Right hindlimb (tissue), 1 donor: ENCODE measurements around the gene KDM3B.
A peak's percentile ranks its signal among the peaks of the same experiment; 100 is the strongest.
"Not testable (repeated sequence)": the region's sequence is repeated elsewhere in the genome, so short reads cannot be mapped to it uniquely, and the experiment has no call there.

Experiments
- DNase-seq: peaks from one replicate; pipeline ENCODE4 v3.0.0-alpha.2; 2018

KDM3B gene

GRCh38 chr5:138391859-138392386 is 39.4 kb downstream of the KDM3B start:
- DNase-seq, result peak; percentile 70

DNA sequence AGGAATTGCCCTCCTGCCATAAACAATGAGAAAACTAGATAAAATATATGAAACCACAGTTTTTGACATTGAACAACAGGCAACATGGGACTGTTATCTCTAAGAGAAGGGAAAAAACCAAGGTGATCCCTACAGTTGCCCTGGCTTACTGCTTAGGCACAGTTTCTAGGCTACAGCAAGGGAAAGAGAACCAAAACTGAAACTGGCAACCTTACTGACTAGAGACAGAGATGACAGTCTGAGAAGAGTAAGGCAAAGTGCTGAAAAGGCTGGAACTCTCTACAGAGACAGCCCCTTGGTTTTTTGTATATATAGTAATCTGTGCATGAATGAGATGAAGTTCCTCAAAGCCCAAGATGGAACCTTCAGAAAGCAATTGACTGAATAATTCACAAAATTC is 50.2 kb downstream of the KDM3B start:
- DNase-seq, result no peak

DNA sequence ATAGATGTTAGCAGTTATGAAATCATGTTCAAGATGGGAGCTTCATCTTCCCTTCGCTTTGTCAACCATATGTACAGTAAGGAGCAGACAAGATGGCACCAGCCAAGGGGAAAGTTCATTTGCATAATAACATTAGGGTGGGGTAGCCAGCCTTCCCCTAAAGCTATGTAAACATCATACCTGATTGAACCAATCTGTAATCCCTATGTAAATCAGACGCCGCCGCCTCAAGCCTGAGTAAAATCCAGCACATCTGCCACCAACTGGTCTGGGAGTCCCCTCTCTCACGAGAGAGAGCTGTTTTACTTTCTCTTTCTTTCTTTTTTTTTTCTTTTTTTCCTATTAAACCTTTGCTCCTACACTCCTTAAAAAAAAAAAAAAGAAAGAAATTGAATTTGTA is 55.5 kb downstream of the KDM3B start:
- no peak for DNase-seq

GRCh38 chr5:138410996-138411640 is 58.6 kb downstream of the KDM3B start:
- not testable (repeated sequence) for DNase-seq

- no peak for DNase-seq
These were observed 66.0 kb downstream of the KDM3B start for GRCh38 chr5:138418444-138418843.

DNA sequence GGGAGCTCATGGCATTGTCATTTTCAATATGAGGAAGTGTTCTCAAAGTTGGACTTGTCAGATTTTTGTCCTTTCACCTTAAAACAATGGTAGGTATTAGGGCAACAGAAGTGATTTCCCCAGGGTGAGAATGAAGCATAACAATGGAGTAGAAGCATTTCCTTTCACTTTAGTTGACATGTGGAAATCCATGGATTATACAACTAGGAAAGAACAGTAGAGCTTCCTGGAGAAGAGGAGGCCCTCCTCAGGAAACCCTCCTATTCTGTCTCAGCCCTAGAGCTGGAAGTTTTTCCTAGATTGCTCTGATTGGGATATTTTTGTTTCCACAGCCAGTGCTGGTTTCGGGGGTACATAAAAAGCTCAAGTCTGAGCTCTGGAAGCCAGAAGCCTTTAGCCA is 72.6 kb downstream of the KDM3B start:
- DNase-seq, result no peak

- DNase-seq, result no peak
These were observed 83.5 kb downstream of the KDM3B start for GRCh38 chr5:138435943-138436342.

DNA sequence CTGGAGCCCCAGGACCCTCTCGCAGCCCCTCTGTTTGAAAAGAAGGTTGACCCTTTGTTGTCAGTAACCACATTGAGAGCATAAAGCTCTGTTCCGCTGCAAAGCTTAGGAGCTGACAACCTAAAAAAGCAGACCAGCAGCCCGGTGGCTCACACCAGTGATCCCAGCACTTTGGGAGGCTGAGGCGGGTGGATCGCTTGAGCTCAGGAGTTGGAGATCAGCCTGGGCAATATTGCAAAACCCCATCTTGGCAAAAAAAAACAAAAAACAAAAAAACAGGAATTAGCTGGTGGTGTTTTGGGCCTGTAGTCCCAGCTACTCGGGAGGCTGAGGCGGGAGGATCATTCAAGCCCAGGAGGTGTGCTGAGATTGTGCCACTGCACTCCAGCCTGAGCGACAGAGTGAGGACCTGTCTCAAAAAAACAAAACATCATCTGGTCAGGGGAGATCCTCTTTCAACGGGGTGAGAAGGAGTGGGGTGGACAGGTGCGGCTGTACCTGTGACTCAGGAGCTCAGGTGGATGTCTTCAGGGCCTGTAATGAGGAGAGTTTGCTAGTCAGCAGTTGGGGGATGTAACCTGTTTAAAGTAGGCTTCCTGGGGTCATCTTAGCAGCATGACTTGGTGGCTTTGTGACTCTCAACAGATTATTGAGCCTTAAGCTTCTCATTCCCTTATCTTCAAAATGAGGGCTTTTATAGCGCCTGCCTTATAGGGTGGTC is 85.7 kb downstream of the KDM3B start:
- no peak for DNase-seq

GRCh38 chr5:138438724-138439476 is 86.4 kb downstream of the KDM3B start, which contains the start of gene REEP2:
TSS of gene REEP2 (plus strand) at chr5:138439057. CDS start at chr5:138439209, 152 bp downstream.
- DNase-seq, result peak; percentile 59

DNA sequence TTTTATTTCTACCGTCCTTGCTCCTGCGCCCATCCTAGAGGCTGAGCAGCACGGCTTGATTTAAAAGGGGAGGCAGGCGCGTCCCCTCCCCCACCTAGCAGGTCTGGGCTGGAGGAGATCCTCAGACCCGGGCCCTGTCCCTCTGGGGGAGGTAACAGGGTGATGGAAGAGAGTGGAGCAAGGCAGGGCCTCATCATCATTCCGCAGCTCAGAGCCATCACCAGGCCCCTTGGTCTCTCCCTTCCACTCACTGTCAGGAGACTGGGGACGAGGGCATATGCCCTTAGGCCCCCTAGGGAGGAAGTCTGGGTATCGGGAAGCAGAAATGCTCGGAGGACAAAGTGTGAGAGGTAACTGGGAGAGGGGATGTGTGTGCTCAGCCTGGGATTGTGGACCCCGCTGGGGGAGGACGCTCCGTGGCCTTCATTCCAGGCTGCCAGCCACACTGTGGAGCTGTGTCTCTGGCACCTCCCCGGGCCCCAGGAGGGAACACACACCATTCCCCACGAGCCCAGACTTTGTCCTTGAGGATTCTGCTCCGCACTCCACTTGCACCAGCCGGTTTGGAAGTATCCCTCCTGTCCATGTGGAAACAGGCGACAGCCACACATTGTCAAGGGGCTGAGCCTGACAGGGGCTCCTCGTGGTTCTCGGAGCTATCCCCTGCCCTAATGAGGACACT is 87.1 kb downstream of the KDM3B start:
- DNase-seq, result no peak

DNA sequence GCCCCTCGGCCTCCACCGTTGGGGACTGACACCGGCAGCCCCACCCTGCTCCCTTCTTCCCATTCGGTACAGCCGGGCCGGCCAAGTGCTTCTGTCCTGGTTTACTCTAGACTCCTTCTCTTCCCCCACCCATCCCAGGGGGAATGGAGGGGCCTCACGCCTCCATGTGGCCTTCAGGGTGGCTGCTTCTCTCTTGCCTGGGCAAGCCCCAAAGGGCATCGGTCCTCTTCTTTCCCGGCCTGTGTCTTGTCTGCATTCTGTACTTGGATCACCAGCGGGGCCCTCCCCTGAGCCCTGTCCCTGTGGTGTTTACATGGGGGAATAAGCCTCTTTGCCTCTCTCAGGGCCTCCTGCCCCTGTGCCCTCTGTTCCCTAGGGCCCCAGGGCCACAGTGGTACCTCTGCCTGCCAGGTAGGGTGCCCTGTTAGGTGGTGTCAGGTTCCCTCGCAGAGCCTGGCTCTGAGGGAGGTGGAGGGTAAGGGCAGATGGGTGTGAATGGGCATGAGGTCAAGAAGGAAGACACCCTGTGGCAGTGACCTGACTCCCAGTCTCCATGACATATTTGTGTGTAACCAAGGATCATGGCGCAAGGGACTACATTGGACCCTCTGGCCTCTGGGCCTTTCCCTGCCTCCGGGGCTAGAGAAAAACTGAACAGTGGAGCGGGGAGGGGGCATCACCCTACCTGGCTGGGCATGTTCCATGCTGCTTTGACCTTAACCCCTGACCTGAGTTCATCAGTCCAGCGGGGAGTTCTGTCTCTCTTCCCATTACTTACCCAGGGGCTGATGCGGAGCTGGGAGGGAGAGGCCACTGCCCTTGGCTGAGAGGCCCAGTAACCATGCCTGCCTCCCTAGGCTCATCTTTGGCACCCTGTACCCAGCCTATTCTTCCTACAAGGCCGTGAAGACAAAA is 87.9 kb downstream of the KDM3B start:
- no peak for DNase-seq

DNA sequence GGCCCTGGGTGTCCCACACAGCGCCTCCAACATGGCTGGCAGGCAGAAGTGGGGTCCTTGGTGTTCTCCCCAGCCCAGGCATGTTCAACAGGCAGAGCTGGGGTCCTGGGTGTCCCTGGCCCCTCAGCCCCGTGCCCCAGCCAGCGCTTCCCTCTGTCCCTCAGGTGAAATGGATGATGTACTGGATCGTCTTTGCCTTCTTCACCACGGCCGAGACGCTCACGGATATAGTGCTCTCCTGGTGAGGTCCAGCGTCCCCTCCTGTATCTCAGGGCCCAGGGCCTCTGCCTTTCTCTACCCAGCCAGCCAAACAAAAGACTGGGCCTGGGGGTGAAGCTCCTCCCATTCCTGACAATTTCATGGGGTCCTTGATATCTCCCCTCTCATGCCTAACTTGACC is 88.7 kb downstream of the KDM3B start:
- DNase-seq, result no peak

DNA sequence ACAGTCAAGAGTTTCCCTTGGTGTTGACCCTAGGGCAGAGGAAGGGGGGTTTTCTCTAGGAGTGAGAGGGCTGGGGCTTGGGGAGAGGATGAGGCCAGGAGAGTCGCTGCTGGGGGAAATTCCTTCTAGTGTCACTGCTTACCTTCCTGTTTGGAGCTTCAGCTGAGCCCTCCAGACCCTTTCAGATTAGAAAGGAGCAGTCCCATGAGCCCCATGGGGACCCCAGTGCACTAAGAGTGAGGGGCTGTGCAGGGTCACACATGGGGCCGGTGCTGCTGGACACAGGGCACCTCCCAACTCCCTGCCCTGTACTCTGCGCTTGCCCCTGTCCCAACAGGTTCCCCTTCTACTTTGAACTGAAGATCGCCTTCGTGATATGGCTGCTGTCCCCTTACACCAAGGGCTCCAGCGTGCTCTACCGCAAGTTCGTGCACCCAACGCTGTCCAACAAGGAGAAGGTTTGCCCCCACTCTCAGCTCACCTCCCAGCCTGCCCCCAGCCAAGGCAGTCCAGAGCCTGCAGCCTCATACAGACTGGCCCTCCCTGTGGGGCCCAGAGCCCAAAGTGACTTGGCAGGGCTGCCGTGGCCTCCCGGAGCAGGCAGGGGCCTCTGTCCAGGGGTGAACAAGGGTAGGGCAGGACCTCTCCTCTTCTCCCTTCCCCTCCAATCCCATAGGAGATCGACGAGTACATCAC is 91.7 kb downstream of the KDM3B start:
- DNase-seq, result no peak

DNA sequence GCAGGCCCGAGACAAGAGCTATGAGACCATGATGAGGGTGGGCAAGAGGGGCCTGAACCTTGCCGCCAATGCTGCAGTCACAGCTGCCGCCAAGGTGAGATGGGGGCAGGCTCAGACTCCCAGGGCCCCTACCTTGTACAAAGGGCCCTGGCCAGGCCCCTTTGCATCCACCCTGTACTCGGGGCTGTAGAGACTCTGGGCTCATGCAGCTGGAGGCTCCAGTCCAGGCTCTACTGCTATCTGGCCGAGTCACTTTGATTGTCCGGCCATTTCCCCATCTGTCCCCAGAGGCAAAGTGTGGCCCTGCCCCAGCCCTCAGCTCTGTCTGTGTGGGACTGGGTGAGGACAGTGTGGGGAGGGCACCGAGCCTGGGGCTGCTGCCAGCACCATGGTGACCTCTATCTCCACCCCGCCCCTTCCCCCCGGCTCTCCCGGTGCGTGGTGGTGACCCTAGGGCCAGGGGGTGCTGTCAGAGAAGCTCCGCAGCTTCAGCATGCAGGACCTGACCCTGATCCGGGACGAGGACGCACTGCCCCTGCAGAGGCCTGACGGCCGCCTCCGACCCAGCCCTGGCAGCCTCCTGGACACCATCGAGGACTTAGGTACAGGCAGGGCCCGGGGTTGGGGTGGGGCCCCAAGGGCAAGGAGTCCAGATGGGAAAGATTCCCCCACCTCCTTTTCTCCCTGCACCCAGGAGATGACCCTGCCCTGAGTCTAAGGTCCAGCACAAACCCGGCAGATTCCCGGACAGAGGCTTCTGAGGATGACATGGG is 92.5 kb downstream of the KDM3B start:
- no peak for DNase-seq

DNA sequence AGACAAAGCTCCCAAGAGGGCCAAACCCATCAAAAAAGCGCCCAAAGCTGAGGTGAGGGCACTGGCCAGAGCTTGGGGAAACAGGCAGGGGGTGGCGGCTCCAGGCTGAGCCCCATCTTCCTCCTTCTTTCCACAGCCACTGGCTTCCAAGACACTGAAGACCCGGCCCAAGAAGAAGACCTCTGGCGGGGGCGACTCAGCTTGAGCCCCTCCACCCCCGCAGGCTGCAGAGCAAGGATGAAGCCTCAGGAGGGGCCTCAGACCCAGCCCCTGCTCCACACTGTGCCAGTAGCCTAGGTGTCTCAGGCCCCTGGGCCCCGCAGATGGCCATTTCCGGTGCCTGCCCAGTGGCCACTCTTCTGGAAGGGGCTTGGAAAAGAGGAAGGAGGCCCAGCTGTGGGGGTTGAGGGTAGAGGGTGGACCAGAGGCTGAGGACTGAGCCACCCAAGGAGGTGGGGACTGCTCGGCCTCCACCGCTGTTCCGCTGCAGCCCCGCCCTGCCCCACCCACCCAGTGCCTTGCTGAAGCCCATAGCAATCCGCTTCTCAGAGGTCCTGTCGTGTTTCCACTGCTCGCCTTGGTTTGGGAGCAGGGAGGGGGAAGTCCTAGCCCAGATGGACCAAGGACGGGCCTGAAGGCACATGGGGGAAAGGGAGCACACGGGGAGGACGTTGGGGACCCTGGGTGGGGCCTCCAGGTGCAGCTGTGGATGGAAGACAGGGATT is 93.2 kb downstream of the KDM3B start:
- DNase-seq, result no peak

DNA sequence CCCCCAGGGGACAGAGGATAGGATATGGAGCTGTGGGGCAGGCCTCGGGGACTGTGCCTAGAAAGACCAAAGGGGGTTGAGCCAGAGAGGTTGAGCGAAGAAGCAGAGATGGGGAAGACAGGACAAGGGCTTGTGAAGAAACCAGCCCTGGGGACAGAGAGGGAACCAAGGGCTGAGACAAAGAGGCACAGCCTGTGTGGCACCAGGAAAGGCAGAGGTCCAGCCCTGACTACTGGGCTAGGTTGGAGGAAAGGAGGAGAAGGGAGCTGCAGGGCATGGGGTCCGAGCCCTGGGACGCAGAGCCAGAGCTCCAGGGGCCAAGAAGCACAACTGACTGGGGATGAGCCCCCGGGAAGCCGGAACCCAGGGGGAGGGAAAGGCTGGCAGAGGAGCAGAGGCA is 95.6 kb downstream of the KDM3B start:
- DNase-seq, result no peak

DNA sequence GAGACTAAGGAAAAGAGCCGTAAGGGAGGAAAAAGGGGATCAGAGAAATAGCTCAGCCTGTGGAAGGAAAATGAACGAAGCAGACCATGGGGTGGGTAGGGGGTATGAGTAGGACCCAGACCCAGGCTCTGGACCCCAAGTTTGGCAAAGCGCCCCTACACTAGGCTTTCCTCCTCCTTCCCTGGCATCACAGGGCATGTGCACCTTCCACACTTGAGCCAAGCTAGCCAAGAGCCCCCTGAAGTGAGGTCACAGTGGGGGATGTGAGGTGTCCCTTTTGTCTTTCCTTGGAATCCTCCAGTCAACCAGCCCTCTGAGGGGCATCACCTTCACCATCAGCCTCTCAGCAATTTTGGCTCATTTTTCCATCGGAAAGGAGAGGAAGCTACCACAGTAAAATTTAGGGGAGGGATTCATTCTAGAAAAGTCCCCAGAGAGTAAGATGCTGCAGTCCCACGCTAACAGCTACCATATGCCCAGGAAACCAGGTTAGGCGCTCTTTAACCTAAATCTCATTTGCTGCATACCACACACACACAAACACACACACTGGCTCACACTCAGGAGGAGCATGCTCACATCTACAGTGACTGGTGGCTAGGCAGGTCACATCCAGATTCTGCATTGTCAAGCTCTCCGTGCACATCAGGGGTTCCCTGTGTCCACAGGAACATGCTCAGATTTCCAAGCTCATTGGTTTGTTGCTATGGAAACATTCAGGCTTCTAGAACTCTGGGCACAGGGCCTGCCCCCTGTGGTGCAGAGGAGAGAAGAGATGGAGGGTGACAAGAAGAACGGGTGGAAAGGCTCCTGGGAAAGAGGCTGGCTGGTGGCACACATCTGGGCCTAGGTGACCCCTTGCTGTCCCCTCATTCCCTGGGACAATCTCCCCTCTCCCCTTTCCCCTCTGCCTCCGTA is 96.3 kb downstream of the KDM3B start:
- no peak for DNase-seq

- DNase-seq, result peak; percentile 89
These were observed 97.2 kb downstream of the KDM3B start for GRCh38 chr5:138449501-138450239.
